NCI-H2196 (cell line): ENCODE data around the gene PEX13.
A peak's percentile ranks its signal among the peaks of the same experiment; 100 is the strongest.
"Not testable (repeated sequence)": the region's sequence is repeated elsewhere in the genome, so short reads cannot be mapped to it uniquely, and the experiment has no call there.

Experiments
- DNase-seq: peaks from one replicate; lab custom pipeline; 2025; ENCODE audit not compliant: unreplicated experiment; lab: John Stamatoyannopoulos, UW

Gene PEX13

GRCh38 chr2:61006486-61007105 lies 10.9 kb upstream of the PEX13 start:
- no peak for DNase-seq

- DNase-seq = no peak
Observed at GRCh38 chr2:61009355-61009754, 8.2 kb upstream of the PEX13 start.

GRCh38 chr2:61011678-61012077 lies 5.8 kb upstream of the PEX13 start:
- no peak for DNase-seq

GRCh38 chr2:61012303-61012702 lies 5.2 kb upstream of the PEX13 start:
- not testable (repeated sequence) for DNase-seq

GRCh38 chr2:61013382-61013781 lies 4.1 kb upstream of the PEX13 start:
- DNase-seq = no peak

- DNase-seq = no peak
Observed at GRCh38 chr2:61014763-61015162, 2.8 kb upstream of the PEX13 start.

GRCh38 chr2:61015976-61016375 lies 1.5 kb upstream of the PEX13 start:
- no peak for DNase-seq

GRCh38 chr2:61016392-61017002 lies 1.0 kb upstream of the PEX13 start:
- no peak for DNase-seq

- peak; percentile 65 for DNase-seq
Observed at GRCh38 chr2:61017003-61017555, 441 bp upstream of the PEX13 start.

GRCh38 chr2:61018318-61018755 lies 817 bp downstream of the PEX13 start:
- no peak for DNase-seq

GRCh38 chr2:61018798-61019197 lies 1.3 kb downstream of the PEX13 start:
- no peak for DNase-seq

- no peak for DNase-seq
Observed at GRCh38 chr2:61021228-61021660, 3.7 kb downstream of the PEX13 start.

GRCh38 chr2:61023670-61024069 lies 6.2 kb downstream of the PEX13 start:
- DNase-seq = no peak

- no peak for DNase-seq
Observed at GRCh38 chr2:61029533-61029932, 12.0 kb downstream of the PEX13 start.

- not testable (repeated sequence) for DNase-seq
Observed at GRCh38 chr2:61034592-61034991, 17.1 kb downstream of the PEX13 start.

GRCh38 chr2:61036643-61037042 lies 19.1 kb downstream of the PEX13 start:
- not testable (repeated sequence) for DNase-seq

GRCh38 chr2:61042807-61043206 lies 25.3 kb downstream of the PEX13 start:
- no peak for DNase-seq

- no peak for DNase-seq
Observed at GRCh38 chr2:61044636-61045035, 27.1 kb downstream of the PEX13 start.

- DNase-seq = no peak
Observed at GRCh38 chr2:61045226-61045625, 27.7 kb downstream of the PEX13 start.

GRCh38 chr2:61045999-61046398 lies 28.5 kb downstream of the PEX13 start:
- DNase-seq = no peak

- DNase-seq = no peak
Observed at GRCh38 chr2:61055557-61055956, 38.0 kb downstream of the PEX13 start.

- no peak for DNase-seq
Observed at GRCh38 chr2:61057562-61057961, 40.0 kb downstream of the PEX13 start.

GRCh38 chr2:61059382-61059781 lies 41.9 kb downstream of the PEX13 start:
- DNase-seq = no peak
